Uterine smooth muscle cell (primary cell): Measurements from ENCODE around the gene MAG. TPM values are rescaled to one million over a fixed set of nuclear protein-coding genes. Genes with fewer than 3 reads are reported as not detected.

Experiments used
- total RNA-seq: library from RNA; depleted of rRNA; stranded (reverse); fragments of >200 nt; gene quantifications from 2 replicates; pipeline ENCODE4 v1.2.3, GENCODE V29; 2014

The MAG gene, protein sequence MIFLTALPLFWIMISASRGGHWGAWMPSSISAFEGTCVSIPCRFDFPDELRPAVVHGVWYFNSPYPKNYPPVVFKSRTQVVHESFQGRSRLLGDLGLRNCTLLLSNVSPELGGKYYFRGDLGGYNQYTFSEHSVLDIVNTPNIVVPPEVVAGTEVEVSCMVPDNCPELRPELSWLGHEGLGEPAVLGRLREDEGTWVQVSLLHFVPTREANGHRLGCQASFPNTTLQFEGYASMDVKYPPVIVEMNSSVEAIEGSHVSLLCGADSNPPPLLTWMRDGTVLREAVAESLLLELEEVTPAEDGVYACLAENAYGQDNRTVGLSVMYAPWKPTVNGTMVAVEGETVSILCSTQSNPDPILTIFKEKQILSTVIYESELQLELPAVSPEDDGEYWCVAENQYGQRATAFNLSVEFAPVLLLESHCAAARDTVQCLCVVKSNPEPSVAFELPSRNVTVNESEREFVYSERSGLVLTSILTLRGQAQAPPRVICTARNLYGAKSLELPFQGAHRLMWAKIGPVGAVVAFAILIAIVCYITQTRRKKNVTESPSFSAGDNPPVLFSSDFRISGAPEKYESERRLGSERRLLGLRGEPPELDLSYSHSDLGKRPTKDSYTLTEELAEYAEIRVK
- total RNA-seq = not detected in 2 replicates

GRCh38 chr19:35291916-35292315, at the start of gene MAG:
Gene MAG (plus strand): TSS chr19:35292161. CDS start chr19:35295409, 3,248 bp downstream.

DNA sequence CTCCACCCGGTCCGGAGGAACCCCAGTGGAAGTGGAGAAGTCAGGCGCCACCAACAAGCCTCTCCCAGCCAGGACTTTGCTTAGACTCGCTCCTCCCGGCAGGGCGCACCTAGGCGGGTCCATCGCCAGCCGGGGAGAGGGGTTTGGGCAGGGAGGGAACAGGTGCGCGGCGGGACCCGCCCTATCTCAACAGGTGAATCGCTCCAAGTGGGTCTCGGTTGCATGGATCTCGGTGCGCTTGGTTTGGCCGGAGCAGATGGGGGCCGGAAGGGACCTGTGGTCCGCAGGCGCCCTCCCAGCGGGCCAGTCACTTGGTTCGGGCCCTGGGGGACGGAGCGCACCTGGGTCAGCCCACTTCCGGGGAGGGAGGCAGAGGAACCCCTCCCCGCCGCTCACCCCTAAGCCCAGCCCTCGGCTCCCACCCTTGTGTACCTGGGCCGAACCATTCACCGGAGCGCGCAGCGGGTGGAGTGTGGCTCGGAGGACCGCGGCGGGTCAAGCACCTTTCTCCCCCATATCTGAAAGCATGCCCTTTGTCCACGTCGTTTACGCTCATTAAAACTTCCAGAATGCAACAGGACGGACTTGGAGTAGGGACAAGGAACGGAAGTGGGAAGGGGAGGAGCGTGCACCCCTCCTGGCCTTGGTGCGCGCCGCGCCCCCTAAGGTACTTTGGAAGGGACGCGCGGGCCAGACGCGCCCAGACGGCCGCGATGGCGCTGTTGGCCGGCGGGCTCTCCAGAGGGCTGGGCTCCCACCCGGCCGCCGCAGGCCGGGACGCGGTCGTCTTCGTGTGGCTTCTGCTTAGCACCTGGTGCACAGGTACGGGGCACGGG, 43.4 kb upstream of the MAG start, which contains the start of gene LSR:
TSS of gene LSR (plus strand) at position 693 of the 836 bp plus-strand sequence. CDS start at position 714, 21 bp downstream.

DNA sequence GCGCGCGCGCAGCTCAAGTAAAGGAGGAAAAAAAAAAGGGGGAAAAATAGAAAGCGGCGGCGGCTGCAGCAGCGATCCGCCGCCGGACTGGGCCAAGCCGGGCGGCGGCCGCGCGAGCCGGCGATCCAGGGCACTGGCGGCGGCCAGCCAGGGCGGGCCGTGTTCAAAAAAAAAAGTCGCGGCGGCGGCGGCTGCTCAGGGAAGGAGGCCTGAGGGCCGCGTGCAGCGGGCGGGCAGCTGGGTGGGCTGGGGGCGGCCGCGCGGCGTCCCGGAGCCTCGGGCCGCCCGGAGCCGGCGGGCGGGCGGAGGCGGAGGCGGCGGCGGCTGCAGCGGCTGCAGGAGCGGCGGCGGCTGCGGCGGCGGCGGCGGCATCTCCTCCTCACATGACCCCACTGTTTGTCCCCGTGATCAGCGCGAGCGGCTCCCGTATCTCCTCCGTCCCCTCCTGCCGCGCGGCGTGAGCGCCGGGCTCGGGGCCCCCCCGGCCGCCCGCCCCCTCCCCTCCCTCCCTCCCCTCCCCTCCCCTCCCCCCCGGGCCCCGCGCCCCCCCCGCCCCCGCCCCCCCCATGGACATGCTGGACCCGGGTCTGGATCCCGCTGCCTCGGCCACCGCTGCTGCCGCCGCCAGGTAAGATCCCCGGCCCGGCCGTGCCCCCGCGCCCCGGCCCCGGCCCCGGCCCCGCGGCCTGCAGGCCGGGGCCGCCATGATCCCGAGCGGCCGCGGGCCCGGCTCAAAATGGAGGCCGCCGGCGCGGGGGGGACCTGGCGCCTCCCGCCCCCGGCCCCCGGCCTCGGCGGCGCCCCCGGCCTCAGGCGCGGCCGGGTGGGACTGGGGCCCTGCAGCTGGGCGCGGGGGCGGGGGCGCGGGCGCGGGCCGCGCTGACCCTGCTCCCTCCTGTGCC, 23.2 kb upstream of the MAG start, which contains the start of gene USF2:
TSS of gene USF2 (plus strand) at position 427 of the 902 bp plus-strand sequence. CDS start at position 567, 140 bp downstream.

GRCh38 chr19:35328851-35329285, 36.9 kb downstream of the MAG start, which contains the start of gene CD22:
Gene CD22 (plus strand): TSS chr19:35329187. CDS start chr19:35332041, 2,854 bp downstream.

DNA sequence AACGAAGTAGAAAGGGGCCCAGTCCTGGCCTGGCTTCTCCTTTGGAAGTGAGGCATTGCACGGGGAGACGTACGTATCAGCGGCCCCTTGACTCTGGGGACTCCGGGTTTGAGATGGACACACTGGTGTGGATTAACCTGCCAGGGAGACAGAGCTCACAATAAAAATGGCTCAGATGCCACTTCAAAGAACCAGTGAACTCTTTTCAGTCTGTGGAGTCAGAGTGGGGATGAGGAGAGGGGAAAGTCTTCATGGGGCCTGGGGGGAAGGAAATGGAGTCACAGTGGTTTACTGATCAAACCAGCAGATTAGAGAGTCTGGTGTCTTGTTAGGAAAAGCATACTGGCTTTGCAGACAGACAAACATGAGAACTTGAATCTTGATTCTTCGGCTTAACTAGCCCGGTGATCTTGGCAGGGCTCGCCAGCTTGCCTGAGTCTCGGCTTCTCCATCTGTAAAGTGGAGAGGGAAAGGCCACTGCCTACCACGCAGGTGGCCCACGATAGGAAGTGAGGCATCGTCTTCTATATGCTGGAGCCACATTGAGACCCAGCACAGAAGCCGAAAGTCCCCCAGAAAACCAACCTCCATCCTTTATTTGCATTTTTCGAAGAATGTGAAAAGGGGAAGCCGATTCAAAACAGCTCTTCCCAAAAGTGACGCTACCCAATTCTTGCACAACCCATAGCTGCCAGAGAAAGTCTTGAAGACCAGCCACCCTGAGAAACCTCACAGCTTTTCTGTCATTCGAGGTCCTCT, 55.4 kb downstream of the MAG start, which contains the start of gene FFAR1:
TSS of gene FFAR1 (plus strand) at position 732 of the 759 bp plus-strand sequence. CDS start 3,650 bp downstream, outside the sequence.

DNA sequence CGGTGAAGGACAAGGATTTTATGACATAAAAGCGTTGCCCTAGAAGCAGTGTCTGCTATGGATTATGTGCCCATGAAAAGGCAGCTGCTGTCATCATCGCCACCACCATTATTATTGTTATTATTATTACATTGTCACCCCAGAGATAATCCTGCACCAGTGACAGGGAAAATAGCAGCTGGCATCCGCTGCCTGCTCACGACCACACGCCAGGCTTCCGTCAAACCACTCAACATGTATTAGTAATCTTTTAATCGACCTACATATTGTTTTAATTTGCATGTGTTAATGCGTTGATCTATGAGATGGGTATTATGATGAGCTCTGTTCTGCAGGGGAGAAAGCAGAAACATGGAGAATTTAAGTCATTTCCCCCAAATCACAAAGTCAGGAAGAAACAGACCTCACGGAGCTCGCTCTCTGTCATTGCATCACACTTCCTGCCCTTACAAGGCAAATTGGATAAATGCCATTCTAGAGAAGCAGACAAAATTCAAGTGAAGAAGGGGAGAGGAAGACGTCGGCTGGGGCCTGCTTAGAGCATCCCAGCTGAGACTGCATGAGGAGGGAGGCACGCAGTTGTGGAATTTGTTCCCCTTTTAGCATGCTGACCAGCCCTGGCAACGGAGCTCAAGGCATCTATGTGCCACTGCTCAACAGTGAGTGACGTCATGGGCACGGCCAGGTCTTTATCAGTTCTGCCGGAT, 66.1 kb downstream of the MAG start, which contains the start of gene FFAR3:
TSS of gene FFAR3 (plus strand) at position 594 of the 707 bp plus-strand sequence. CDS start 431 bp downstream, outside the sequence.

Other genes starting within 250 kb of the MAG start
- gene FXYD3, start 176.3 kb upstream of the MAG start, total RNA-seq = not detected in 2 replicates
- under 0.01 and 0.25 TPM in 2 replicates for gene LGI4, start 157.1 kb upstream of the MAG start, total RNA-seq
- gene FXYD1, start 153.3 kb upstream of the MAG start, total RNA-seq = 0.33 and 0.87 TPM in 2 replicates
- not detected in 2 replicates for gene FXYD7, start 148.9 kb upstream of the MAG start, total RNA-seq
- gene FXYD5, start 137.4 kb upstream of the MAG start, total RNA-seq = 21.2 and 25.8 TPM in 2 replicates
- gene FAM187B, start 63.4 kb upstream of the MAG start, total RNA-seq = not detected in 2 replicates
- 0.37 and 0.44 TPM in 2 replicates for gene LSR, start 43.2 kb upstream of the MAG start, total RNA-seq
- 50.4 and 62.1 TPM in 2 replicates for gene USF2, start 23.2 kb upstream of the MAG start, total RNA-seq
- gene HAMP, start 9.6 kb upstream of the MAG start, total RNA-seq = 0.22 TPM in 1 of 2 replicates, not detected in the other
- gene CD22, start 37.0 kb downstream of the MAG start, total RNA-seq = 0.25 and 0.55 TPM in 2 replicates
- not detected in 2 replicates for gene FFAR1, start 55.7 kb downstream of the MAG start, total RNA-seq
- not detected in 2 replicates for gene FFAR3, start 66.3 kb downstream of the MAG start, total RNA-seq
- not detected in 2 replicates for gene GPR42, start 78.9 kb downstream of the MAG start, total RNA-seq
- not detected in 2 replicates for gene FFAR2, start 156.1 kb downstream of the MAG start, total RNA-seq
- not detected in 2 replicates for gene KRTDAP, start 198.3 kb downstream of the MAG start, total RNA-seq
- 14.1 and 21.9 TPM in 2 replicates for gene DMKN, start 221.5 kb downstream of the MAG start, total RNA-seq
- gene SBSN, start 236.2 kb downstream of the MAG start, total RNA-seq = 1.7 and 4.5 TPM in 2 replicates
- gene GAPDHS, start 241.3 kb downstream of the MAG start, total RNA-seq = not detected in 2 replicates